ENCODE data around the gene ASS1. TPM values are rescaled to one million over a fixed set of nuclear protein-coding genes. Genes with fewer than 3 reads are reported as not detected.

The ASS1 gene
- total RNA-seq, 3 donors from 2014 or later (not counting 1 experiment from before 2014, with no cell fraction given): 1.3 TPM; not detected in 2

DNA sequence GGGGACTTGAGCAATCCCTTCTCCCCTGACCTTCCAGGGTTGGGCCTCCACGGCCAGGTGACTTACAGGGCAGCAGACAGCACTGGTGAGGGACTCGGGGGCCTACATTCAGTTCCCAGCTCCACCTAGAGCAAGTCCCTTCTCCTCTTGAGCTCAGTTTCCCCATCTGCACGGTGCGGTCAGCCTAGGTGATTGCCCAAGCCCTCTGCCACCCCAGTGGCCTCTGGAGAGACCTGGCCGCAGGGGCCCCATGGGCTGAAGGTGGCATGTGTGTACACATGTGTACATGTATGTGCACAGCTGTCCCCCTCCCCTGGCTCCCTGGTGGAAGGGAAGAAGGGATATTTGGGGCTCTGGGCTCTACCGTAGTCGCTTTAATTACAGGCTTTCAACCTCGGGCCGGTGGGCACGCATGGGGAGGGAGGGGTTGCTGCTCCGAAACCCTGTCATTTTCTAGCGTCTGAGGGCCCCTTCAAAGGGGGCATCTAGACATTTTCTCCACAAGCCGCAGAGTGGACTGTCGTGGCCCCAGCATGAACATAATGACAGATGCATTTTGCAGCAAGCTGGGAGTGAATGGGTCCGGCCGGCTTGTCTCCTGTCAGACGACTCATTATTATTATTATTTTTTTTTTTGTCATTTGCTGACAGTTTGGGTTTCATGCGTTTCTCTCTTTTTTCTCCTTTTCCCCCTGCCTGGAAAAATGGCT lies 44.0 kb downstream of the ASS1 start:
- ATAC-seq (no peak), DNase-seq (no peak)
- no peaks in the 10 kb centered on the region for H3K36me3 Mint-ChIP-seq
- Histone ChIP-seq H3K27ac (ENCODE audit: low read length) (no peak overlapping the region), H3K9me3 (ENCODE audit: control insufficient read depth, insufficient read depth, low read length) (no peaks in the 10 kb centered on the region), H3K36me3 (ENCODE audit: control insufficient read depth, insufficient read depth, low read length) (no peaks in the 10 kb centered on the region), H3K4me3 (ENCODE audit: low read length) (no peak overlapping the region), H3K4me1 (ENCODE audit: control insufficient read depth, insufficient read depth, low read length) (no peaks in the 10 kb centered on the region), H3K27me3 (ENCODE audit: control insufficient read depth, insufficient read depth, low read length) (peaks cover 2% of the 10 kb centered on the region)
- H3K4me1 Mint-ChIP-seq: no peaks in the 10 kb centered on the region
- intact Hi-C loops (cut with micrococcal nuclease): no loop called here
- 93% methylated on average over 18 of the region's 18 CpGs for WGBS (ENCODE audit: insufficient coverage)
- peaks cover 9 to 13% of the 10 kb centered on the region in 2 donors for H3K27me3 Mint-ChIP-seq (ENCODE audit: low read depth in 2 of 2)
- no peak overlapping the region for H3K4me3 Mint-ChIP-seq
- H3K27ac Mint-ChIP-seq: no peak overlapping the region
- TF ChIP-seq, protein P1, sequence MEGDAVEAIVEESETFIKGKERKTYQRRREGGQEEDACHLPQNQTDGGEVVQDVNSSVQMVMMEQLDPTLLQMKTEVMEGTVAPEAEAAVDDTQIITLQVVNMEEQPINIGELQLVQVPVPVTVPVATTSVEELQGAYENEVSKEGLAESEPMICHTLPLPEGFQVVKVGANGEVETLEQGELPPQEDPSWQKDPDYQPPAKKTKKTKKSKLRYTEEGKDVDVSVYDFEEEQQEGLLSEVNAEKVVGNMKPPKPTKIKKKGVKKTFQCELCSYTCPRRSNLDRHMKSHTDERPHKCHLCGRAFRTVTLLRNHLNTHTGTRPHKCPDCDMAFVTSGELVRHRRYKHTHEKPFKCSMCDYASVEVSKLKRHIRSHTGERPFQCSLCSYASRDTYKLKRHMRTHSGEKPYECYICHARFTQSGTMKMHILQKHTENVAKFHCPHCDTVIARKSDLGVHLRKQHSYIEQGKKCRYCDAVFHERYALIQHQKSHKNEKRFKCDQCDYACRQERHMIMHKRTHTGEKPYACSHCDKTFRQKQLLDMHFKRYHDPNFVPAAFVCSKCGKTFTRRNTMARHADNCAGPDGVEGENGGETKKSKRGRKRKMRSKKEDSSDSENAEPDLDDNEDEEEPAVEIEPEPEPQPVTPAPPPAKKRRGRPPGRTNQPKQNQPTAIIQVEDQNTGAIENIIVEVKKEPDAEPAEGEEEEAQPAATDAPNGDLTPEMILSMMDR (IDR thresholded peaks at IDR 0.05): no peak
- H3K9me3 Mint-ChIP-seq: no peaks in the 10 kb centered on the region

DNA sequence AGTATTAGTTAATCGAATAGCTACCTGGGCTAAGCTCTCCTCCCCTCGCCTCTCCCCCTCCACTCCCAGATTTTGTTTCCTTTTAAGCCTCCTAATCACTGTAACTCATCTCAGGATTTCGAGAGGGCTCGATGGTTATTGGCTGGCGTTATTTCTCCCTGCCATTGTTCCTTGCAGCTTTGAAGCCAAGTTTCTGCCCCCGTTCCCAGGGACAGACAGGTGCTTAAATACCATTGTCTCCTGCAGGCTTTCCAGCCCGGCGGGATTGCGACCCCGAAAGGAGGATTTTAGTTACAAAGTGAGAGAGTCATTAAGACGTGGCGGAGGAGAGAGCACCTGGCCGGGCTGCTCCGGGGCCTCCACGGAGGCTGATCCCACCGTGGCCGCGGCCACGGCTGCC lies 46.2 kb downstream of the ASS1 start:
- no peak for DNase-seq
- H3K9me3 ChIP-seq (ENCODE audit: control insufficient read depth, insufficient read depth, low read length): no peaks in the 10 kb centered on the region
- no peaks in the 10 kb centered on the region for H3K27me3 ChIP-seq (ENCODE audit: control insufficient read depth, insufficient read depth, low read length)
- H3K4me3 ChIP-seq (ENCODE audit: low read length): no peak overlapping the region
- Mint-ChIP-seq H3K4me3 (no peak overlapping the region), H3K36me3 (no peaks in the 10 kb centered on the region), H3K27ac (no peak overlapping the region), H3K4me1 (no peaks in the 10 kb centered on the region), H3K9me3 (no peaks in the 10 kb centered on the region), H3K27me3 (ENCODE audit: low read depth in 2 of 2) (peaks cover 0 to 9% of the 10 kb centered on the region in 2 donors)
- no peaks in the 10 kb centered on the region for H3K4me1 ChIP-seq (ENCODE audit: control insufficient read depth, insufficient read depth, low read length)
- TF ChIP-seq, protein P1 (IDR thresholded peaks at IDR 0.05): no peak
- WGBS (ENCODE audit: insufficient coverage): 86% methylated on average over 19 of the region's 19 CpGs
- no peak for ATAC-seq
- H3K27ac ChIP-seq (ENCODE audit: low read length): no peak overlapping the region
- intact Hi-C loops (cut with micrococcal nuclease): no loop called here
- H3K36me3 ChIP-seq (ENCODE audit: control insufficient read depth, insufficient read depth, low read length): no peaks in the 10 kb centered on the region

DNA sequence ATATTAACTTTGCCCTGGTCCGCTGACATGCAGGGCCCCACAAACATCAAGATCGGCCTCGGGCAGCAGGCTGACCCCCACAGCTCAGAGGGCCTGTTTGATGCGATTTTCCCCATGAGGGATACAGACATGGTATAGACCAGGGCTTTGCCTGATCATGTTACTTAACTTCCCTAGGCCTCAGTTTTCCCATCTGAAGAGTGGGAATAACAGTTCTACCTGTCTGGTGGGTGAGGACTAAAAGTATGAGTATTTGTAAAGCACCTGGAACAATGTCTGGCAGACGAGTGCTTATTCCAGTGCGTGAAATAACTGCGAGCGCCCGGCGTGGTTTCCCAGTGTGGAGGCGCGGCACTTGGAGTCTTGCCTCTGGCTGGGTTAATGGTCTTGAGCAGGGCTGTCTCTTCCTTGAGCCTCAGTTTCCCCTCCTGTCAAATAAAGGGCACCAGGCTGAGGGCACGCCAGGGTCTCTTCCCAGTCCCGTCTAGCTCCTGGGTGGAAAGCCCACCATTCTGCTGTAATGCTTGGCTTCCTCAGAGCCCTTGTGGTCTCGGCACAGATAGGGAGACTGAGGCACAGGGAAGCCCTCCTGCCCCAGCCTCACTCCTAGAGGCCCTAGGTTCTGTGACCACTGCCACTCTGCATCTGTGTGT lies 47.2 kb downstream of the ASS1 start:
- Histone ChIP-seq H3K9me3 (ENCODE audit: control insufficient read depth, insufficient read depth, low read length) (no peaks in the 10 kb centered on the region), H3K27me3 (ENCODE audit: control insufficient read depth, insufficient read depth, low read length) (no peaks in the 10 kb centered on the region), H3K36me3 (ENCODE audit: control insufficient read depth, insufficient read depth, low read length) (no peaks in the 10 kb centered on the region), H3K27ac (ENCODE audit: low read length) (no peak overlapping the region), H3K4me1 (ENCODE audit: control insufficient read depth, insufficient read depth, low read length) (no peaks in the 10 kb centered on the region), H3K4me3 (ENCODE audit: low read length) (no peak overlapping the region)
- no peaks in the 10 kb centered on the region for H3K9me3 Mint-ChIP-seq
- ATAC-seq (no peak), DNase-seq (no peak)
- H3K4me3 Mint-ChIP-seq: no peak overlapping the region
- no peak overlapping the region for H3K27ac Mint-ChIP-seq
- intact Hi-C loops (cut with micrococcal nuclease): no loop called here
- H3K4me1 Mint-ChIP-seq: no peaks in the 10 kb centered on the region
- H3K36me3 Mint-ChIP-seq: no peaks in the 10 kb centered on the region
- TF ChIP-seq, protein P1 (IDR thresholded peaks at IDR 0.05): no peak
- WGBS (ENCODE audit: insufficient coverage): 93% methylated on average over 15 of the region's 15 CpGs
- peaks cover 0 to 6% of the 10 kb centered on the region in 2 donors for H3K27me3 Mint-ChIP-seq (ENCODE audit: low read depth in 2 of 2)
